HS-27A (cell line): ENCODE results near the gene SURF1.
A peak's percentile ranks its signal among the peaks of the same experiment; 100 is the strongest.

ENCODE experiments used
- DNase-seq: peaks from one replicate; pipeline ENCODE4 v3.0.0-alpha.2; 2012; ENCODE audit warnings: low read depth, missing footprints

Gene SURF1

DNA sequence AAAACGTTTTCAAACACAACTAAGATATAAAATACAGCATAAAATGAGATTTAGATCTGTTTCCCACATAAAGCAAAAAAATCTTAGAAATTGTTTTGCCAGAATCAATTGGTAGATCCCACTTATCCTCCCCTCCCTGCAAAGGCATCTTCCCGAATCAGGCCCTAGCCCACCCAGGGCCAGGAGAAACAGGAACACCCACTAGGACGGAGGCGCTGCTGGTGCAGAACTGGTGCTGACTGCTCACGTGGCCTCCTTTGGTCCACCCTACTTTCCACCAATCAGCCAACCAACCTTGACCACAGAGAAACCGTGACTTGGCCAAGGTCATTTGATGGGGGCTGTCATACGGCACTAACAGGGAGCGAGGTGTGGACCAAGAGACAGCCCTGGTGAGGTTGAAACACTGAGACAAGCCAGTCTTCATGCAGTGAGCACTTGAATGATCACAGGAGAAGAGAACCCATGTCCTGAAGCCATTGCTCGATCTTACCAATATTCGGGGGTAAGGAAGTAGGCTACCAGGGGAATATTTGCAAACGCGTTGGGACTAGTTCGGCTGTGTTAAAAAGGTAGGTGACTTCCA, 5.3 kb upstream of the SURF1 start:
- DNase-seq: no peak

DNA sequence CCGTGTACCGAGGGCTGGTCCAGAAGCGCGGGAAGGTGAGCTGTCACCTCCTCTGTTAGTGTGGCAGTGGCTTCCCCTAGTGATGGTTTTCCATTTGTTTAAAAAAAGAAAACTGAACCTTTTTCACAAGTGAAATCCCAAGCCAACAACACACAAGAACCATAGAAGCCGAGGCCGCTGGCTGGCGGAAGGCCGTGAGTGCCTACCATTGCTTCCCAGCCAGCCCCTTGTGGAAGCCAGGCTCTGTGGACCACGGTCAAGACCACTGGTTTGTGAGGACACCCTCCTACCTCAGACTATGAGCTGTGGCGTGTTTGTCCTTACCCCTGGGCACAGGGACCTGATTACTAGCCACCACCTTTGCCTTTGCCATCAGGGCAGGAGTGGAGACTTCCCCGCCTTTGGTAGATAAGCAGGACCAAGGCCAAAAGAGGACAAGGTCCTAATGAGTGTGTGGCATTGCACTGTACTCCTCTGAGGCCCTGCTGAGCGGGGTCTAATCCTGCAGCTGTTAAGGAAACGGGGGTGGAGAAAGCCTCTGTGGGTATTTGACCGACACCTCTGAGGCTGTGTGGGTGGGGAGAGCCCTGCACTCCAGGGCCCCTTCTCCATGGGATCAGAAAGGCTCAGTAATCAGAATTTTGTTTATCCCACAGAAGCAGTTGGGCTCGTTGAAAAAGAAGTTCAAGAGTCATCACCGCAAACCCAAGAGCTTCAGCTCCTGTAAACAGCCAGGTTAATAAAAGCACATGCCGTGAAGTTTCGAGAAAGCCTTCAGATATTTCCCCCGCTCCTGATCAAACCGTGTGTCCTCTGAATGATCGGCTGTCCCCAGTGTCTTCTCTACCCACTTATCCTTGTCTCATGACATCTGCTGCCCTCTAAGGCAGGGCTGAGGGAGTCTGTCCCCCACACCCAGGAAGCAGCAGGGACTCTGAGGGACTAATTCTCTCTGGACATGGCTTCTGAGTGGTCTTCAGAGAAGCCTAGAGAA, 4.4 kb upstream of the SURF1 start:
- DNase-seq: no peak

DNA sequence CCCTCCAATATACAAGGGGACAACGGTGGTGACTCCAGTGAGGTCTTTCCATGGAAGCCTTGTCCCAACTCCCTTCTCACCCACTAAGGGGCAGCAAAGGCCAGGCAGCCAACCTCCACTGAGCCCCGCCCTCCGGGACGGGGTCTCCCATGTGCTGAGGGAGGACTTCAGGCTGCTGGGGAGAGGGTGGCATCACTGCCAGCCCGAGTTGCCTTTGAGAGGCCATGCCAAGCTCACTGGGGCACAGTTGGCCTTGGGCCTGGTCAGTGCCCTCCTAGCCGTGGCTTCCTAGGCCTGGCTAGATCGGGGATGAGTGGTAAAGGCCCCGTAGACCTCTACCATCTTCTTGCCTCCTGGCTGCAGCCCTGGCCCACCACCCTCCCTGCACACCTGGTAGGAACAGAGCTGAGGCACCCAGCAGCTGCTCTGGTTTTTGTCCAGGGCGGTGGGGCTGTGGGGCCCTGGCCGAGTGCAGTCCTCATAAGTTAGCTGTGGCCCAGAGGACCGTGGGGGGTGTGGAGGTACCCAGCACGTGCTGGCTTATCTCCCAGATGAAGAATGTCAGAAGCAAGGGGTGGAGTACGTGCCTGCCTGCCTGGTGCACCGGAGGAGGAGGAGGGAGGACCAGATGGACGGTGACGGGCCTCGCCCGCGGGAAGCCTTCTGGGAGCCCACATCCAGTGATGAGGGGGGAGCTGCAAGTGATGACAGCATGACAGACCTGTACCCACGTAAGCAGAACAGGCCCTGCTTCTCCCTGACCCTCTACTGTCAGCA, 3.3 kb upstream of the SURF1 start:
- no peak for DNase-seq

DNA sequence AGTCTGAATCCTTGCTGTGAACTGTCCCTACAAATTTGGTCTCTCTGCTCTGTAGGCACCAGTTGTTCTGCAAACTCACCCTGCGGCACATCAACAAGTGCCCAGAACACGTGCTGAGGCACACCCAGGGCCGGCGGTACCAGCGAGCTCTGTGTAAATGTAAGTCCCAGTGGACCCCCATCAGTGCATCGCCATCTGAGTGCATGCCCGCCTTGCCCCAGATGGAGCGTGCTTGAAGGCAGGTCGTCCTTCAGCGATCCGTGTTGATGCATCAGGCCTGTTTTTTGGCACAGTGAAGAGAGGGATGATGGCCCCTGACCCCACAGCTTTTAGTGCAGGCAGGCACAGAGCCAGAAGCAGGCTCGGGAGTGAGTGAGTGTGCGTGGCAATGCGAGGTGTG, 1.4 kb upstream of the SURF1 start:
- DNase-seq: no peak

DNA sequence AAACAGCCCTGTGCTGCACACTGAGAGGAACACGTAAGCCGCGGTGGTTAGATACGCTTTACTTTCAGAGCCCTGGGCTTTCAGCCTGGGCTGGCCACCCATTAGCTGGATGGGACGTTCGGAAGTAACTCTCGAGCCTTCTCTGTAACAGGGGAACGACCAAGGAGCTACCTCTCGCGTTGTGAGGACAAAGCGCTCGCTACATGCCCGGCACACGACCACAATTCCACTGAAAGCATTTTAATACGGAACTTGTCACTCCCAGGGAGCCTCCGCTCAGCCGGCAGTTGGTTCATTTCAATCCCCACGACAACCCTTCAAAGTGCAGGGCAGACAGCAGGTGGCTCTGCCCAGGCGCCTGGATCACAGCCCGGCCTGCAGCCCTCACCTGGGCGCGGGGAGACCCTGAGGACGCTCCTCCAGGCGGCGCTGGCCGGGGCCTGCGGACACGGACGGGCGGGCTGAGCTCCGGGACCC, 368 bp downstream of the SURF1 start:
- no peak for DNase-seq

DNA sequence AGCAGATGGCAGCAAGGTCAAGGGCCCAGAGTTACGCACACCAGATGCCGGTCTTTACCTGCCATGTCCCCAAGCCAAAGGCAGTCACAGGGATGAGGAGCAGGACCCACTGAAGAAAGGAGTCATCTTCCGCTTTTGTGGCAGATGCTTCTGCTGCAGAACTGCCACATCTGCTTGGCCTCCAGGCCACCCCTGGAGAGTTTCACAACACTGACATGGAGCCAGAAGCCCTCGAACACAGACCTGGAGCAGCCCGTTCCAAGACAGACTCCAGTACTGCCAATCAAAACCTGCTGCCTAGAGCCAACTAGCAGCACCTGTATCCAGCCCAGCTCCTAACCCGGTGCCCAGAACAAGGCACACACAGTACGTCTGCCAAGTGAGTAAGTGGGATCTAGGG, 1.5 kb downstream of the SURF1 start:
- no peak for DNase-seq

DNA sequence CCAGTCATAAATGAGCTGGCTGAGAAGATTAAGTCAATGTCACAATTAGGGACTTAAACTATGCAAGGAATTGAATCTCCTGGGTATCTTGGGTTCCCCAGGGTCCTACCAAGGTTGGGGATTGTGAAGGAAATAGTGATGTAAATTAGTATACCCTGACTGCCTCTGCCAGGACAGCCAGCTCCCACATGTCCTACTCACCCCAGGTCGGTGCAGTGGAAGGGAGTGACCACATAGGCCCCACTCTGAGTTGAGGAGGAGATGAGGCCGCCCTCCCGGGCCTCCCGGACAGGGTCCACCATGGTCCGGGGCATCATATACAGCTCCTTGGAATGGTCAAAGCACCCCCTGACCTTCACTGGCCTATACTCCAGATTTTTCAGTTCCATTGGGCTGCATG, 2.7 kb downstream of the SURF1 start:
- DNase-seq: no peak

DNA sequence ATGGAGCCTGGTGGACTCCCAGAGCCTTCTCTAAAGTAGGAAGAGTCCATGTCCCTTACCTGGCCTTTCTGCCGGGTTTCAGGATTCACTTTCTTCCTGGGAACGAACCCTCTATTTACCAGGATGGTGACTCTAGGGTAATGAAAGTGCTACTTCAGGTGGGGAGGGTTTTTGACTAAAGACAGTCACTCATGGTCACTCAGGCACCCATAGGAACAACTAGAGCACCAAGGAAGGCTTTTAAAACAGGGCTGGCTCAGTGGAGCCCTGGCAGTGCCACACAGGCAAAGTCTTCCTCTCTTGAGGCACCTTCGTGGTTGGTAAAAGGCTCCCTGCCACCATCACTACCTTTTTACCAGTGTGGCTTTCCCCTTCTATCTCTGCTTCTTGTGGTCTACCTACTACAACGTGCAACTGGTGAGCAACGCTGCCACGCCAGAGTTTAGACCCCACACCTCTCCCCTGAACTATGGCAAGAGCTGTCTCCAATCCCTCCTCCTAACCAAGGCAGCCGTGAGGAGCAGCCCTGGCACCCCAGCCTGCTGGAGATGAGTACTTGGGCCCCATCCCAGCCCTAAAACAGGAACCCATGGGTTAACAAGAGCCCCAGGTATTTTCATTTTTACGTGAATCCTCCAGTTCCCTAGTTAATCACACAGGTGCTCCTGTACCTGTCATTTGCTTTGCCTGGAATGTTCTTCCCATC, 3.5 kb downstream of the SURF1 start:
- DNase-seq: no peak

DNA sequence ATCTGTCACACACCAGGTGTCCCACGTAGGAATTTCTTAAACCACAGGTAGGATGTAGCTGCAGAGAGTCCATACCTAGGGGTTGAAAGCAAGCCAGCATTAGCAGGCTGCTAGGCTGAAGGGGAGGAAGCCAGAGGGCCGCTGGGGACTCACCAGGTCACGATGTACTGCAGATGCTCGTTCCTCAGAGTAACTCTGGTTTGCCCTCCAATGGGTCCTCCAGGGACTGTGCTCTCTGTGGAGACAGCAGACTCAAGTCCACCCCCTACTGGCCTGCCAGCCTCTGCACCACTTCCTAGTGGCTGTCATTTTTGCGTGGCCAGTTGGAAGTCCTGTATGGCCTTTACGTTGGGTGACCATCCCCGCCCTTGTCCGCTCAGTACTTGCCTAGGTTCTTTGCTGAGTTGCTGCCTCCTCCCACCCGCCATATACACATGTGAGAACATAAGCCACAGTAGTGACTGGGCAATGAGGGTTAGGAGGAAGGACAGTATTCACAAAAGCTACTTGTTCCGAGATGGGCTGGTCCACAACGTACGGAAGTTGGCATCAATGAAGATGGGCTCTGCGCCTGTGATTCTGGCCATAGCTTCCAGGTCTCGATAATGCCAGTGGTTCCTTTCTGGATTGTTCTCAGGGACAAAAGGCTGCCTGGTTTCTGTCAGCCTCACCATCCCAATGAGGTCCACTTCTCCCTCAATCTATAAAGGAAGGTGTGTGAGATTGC, 4.2 kb downstream of the SURF1 start:
- no peak for DNase-seq

DNA sequence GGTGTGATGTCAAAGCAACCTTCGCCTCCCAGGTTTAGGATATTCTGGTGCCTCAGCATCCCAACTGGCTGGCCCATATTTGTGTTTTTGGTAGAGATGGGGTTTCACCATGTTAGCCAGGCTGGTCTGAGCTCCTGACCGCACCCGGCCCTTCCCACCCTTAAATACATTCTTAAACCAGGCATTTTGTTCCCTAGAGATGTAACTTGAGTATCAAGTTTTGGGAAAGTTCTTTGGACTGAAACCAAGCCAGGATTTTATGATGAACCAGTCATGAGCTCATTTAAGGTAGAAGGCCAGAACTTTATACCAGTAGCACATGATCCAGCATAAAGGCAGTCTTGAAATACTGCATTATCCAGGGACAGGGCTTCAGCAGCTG, 4.8 kb downstream of the SURF1 start:
- DNase-seq: no peak

DNA sequence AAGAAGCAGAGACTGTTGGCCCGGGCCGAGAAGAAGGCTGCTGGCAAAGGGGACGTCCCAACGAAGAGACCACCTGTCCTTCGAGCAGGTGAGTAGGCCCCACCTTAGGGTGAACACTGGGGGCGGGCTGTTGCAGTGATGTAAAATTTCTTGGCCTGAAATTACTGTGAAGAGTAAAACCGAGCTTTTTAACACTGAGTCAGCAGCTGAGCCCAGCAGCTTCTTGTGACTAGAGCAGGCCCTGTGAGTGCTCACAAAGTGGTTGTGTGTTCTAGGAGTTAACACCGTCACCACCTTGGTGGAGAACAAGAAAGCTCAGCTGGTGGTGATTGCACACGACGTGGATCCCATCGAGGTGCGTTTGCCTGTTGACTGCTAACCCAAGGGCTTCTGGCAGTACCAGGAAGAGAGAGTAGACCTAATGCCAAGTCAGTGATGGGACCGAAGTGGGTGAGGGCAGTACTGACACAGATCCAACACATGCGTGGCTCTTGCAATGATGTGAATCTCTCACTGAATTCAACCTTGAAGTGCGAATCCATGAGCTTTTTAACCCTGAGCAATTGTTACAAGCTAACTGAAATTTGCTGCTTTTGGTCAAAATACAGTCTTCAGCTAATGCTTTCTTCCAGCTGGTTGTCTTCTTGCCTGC, 6.2 kb downstream of the SURF1 start:
- no peak for DNase-seq

DNA sequence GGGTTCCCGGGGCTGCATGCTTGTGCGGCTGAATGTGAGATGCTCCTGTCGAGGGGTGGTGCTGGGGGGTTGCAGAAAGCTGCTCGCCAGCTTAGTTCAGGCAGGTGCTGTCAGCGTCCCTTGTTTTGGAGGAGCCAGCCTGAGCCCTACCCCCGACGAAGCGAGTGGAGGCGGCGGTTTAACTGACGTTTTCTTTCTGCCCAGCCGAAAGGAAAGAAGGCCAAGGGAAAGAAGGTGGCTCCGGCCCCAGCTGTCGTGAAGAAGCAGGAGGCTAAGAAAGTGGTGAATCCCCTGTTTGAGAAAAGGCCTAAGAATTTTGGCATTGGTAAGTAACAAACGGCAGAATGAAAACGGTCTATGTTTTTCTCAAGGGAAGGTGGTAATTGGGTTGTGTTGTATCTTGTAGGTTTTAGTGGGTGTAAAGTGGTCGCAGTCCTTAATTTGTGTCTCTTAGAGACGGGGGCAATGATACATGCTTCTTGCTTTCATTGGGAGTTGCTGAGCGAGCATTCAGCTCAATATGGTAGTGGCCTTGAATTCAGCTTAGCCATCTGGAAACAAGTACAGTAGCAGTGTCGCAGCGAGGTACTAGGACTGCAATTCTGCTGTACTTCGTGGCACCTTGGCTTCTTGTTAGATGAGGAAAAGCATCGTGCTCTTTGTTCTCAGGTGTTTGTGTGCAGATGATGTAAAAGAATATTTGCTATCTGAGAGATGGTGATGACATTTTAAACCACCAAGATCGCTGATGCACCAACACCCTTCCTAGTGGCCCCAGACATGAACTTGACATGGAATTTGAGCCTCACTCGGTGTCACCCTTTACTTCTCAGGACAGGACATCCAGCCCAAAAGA, 7.3 kb downstream of the SURF1 start:
- DNase-seq: no peak

DNA sequence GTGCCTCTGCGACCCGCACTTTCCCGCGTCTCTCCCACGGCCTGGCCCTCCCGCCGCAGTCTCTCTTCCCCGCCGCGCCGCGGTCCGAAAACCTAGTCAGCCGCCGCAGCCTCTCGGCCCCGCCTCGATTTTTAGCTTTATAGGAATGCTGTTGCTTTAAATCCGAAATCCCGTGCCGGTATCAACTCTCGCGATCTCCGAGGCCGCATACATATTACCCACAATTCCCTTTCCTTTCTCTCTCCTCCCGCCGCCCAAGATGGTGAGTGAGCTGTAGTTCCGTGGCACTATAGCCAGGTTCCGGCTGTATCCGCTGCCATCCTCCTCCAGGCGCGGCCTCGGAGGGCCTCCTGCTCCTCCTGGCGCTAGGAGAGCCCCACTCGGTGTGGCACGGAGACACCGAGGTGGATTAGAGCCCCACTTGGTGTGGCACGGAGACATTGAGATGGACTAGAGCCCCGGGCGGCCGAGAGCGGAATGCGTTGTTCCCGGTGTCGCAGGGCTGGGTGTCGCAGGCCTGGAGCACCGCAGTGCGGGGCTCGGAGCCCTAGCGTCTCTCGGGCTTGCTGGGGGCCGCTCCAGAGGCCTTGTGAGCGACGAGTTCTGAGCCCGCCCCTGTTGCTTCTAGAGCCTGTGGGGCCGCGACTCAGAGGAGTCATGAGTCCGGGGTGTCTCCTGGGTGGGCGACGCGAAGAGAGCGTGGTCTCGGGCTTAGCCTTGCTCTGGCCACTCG, 8.1 kb downstream of the SURF1 start, which contains the start of the genes MED22 and RPL7A:
Gene MED22 (minus strand): TSS at position 147 of the 733 bp plus-strand sequence. CDS start 1,469 bp downstream, outside the sequence.
Gene RPL7A (plus strand): TSS at position 234 of the 733 bp plus-strand sequence. CDS start 26 bp downstream, at position 260.
- DNase-seq: peak; percentile 71

DNA sequence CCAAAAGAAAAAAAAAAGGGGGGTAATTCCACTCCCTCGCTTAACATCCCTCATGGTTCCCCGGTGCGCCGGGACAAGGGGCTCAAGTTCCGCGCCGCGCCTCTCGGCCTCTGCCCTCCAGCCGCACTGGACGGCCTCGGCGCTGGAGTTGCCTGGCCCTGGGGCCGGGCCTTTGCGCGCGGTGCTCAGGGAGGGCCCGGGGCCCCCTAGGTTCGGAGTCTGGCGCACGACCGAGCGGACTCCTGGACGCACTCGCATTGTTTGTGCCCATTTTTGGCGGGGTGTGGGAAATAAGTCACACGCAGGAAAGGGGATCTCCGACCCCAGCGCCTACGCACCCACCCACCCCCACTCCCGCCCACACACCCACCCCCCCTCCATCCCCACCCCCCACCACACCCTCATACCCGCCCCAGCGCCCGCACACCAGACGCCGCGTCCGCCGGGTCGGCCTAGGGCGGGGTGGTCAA, 8.7 kb downstream of the SURF1 start:
- no peak for DNase-seq

DNA sequence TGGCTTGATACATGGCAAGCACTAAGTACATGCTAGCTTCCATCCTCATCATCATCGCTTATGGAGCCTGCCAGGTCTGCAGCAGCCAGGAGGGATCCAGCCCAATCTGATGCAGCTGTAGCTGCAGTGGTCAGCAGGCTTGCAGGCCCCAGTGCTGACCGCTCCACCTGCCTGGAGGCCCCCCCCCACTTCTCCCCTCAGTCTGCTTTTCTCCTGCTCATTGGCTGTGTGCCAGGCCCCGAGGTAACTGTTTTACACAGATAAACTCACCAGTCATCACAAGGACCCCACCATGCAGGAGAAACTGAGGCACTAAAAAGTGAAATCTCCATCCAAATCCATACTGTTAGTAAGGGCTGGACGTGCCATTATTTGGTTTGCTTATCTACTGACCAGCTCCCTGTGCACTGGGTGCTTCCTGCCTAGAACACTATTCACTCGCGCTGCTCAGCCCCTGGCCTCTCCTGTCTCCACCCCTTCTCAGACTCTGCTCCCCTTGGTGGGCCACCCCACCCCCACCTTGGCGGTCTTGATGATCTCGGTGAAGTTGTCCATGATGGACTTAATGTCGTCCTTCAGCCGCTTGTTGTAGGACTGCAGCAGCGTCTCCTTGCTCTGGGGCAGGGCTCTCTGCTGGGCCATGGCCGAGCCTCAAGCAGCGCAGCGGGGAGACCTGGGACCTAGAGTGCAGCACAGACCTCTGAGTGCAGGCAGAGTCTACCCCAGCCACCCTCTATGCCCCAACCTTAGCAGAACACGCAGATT, 10.1 kb downstream of the SURF1 start:
- DNase-seq: no peak

DNA sequence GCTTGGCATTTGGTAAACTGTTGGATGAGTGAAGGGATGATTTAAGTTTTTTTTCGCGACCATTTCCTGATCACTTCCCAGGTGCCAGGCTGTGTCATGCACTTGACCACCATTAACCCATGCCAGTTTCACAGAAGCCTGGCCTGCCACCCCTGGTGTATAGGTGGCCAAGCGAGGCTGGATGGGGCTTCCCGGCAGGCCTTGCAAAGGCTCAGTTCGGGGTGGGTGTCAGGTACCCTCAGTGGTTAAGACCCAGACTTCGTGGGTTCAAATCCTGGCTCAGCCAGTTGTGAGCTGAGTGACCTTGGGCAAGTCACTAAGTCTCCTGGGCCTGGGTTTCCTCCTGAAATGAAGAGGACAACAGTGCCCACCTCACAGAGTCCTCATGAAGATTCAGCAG, 10.7 kb downstream of the SURF1 start:
- DNase-seq: no peak

DNA sequence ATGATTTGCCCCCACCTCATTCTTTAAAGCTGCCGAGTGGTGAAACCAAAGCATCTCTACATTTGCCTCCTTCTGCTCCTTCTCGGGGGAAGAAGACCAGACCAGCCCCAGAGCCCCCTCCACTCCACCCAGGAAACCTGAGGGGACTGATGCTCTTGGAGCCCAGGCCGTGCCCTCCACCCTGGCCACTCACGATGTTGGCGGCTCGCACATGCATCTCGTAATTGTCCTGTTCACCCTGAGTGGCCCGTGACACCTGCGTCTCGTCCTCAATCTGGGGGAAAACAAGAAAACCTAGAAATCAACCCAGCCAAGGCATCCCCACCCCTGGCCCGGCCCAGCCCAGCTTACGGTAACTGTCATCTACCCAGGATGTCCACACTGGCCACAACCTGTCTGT, 11.3 kb downstream of the SURF1 start:
- DNase-seq: no peak

DNA sequence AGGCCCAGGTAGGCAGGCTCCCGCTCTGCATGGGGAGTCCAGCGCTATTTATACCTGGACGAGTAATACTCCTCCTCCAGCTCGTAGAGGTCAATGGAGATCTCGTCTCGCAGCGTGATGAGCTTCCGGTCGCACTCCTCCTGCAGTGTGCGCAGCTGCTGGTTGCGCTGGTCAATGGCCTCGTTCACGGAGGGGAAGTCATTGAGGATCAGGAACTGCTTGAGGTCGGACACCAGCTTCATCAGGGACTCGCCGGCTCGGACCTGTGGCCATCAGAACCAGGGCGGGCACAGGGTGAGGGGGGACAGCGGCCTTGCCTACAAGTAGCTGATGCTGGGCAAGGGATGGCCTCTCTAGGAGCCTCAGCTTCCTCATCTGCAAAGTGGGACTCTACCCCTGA, 12.2 kb downstream of the SURF1 start:
- DNase-seq: no peak
